ENCODE data around the gene TIMELESS.
"Not testable (repeated sequence)": the region's sequence is repeated elsewhere in the genome, so short reads cannot be mapped to it uniquely, and the experiment has no call there.

TIMELESS gene

GRCh38 chr12:56494481-56494880, 45.3 kb upstream of the TIMELESS start:
- H3K27ac ChIP-seq (replicated peaks; ENCODE audit: low read length); H3K4me1 ChIP-seq (ENCODE audit: control insufficient read depth in 2 of 2, insufficient read depth in 1 of 2, low read depth in 1 of 2, low read length in 2 of 2); H3K4me3 ChIP-seq (ENCODE audit: low read length in 2 of 2); H3K18ac ChIP-seq (ENCODE audit: low read length); H2BK5ac ChIP-seq (ENCODE audit: low read length); H3K23ac ChIP-seq (ENCODE audit: low read depth, low read length, poor library complexity); H3K27me3 ChIP-seq (ENCODE audit: control insufficient read depth in 3 of 3, insufficient read depth in 3 of 3, low read depth in 1 of 3, low read length in 3 of 3); H3K9ac ChIP-seq (ENCODE audit: low read depth, low read length, poor library complexity); H4K8ac ChIP-seq (ENCODE audit: low read depth, low read length); H4K91ac ChIP-seq (ENCODE audit: low read depth, low read length, poor library complexity); H2BK12ac ChIP-seq (ENCODE audit: low read length); H3K79me1 ChIP-seq (ENCODE audit: low read depth, low read length); H3K4ac ChIP-seq (ENCODE audit: low read length); H3K36me3 ChIP-seq (replicated peaks in 1 of 2; ENCODE audit: control insufficient read depth in 2 of 2, insufficient read depth in 2 of 2, low read length in 2 of 2); H3K4me2 ChIP-seq (ENCODE audit: insufficient read depth, low read length, poor library complexity, severe bottlenecking); DNase-seq (ENCODE audit: low spot score); H3K14ac ChIP-seq (ENCODE audit: low read length); H2AFZ ChIP-seq (ENCODE audit: low read length); H2BK15ac ChIP-seq (ENCODE audit: low read length); H2AK5ac ChIP-seq (ENCODE audit: low read depth, low read length); H2BK120ac ChIP-seq (ENCODE audit: low read depth, low read length): not testable (repeated sequence)
- H3K9me3 ChIP-seq (replicated peaks in 1 of 2; ENCODE audit: control insufficient read depth in 2 of 2, insufficient read depth in 1 of 2, low read depth in 1 of 2, low read length in 2 of 2): peaks cover 2 to 17% of the 10 kb centered on the region in 2 donors
- no CpG with 5 or more reads among the region's 27 CpGs for WGBS, 2 donors (ENCODE audit: extremely low coverage in 2 of 2, insufficient read length in 2 of 2, insufficient replicate concordance in 1 of 2)

- H3K14ac ChIP-seq (ENCODE audit: low read length); H2AK5ac ChIP-seq (ENCODE audit: low read depth, low read length); H3K18ac ChIP-seq (ENCODE audit: low read length); H3K27me3 ChIP-seq (ENCODE audit: control insufficient read depth in 3 of 3, insufficient read depth in 3 of 3, low read depth in 1 of 3, low read length in 3 of 3); H2BK12ac ChIP-seq (ENCODE audit: low read length); H4K8ac ChIP-seq (ENCODE audit: low read depth, low read length); H2BK120ac ChIP-seq (ENCODE audit: low read depth, low read length); H3K27ac ChIP-seq (replicated peaks; ENCODE audit: low read length); H3K4me2 ChIP-seq (ENCODE audit: insufficient read depth, low read length, poor library complexity, severe bottlenecking); H3K4ac ChIP-seq (ENCODE audit: low read length); H3K23ac ChIP-seq (ENCODE audit: low read depth, low read length, poor library complexity); DNase-seq (ENCODE audit: low spot score); H3K36me3 ChIP-seq (replicated peaks in 1 of 2; ENCODE audit: control insufficient read depth in 2 of 2, insufficient read depth in 2 of 2, low read length in 2 of 2); H2BK15ac ChIP-seq (ENCODE audit: low read length); H3K79me1 ChIP-seq (ENCODE audit: low read depth, low read length); H3K4me1 ChIP-seq (ENCODE audit: control insufficient read depth in 2 of 2, insufficient read depth in 1 of 2, low read depth in 1 of 2, low read length in 2 of 2); H2BK5ac ChIP-seq (ENCODE audit: low read length); H3K4me3 ChIP-seq (ENCODE audit: low read length in 2 of 2); H2AFZ ChIP-seq (ENCODE audit: low read length); H3K9ac ChIP-seq (ENCODE audit: low read depth, low read length, poor library complexity); H4K91ac ChIP-seq (ENCODE audit: low read depth, low read length, poor library complexity): not testable (repeated sequence)
- no CpG with 5 or more reads among the region's 15 CpGs for WGBS, 2 donors (ENCODE audit: extremely low coverage in 2 of 2, insufficient read length in 2 of 2, insufficient replicate concordance in 1 of 2)
- peaks cover 3 to 17% of the 10 kb centered on the region in 2 donors for H3K9me3 ChIP-seq (replicated peaks in 1 of 2; ENCODE audit: control insufficient read depth in 2 of 2, insufficient read depth in 1 of 2, low read depth in 1 of 2, low read length in 2 of 2)
Observed at GRCh38 chr12:56494106-56494415, 44.8 kb upstream of the TIMELESS start.

GRCh38 chr12:56493409-56494105, 44.3 kb upstream of the TIMELESS start:
- H2BK5ac ChIP-seq (ENCODE audit: low read length); H3K23ac ChIP-seq (ENCODE audit: low read depth, low read length, poor library complexity); H3K4me2 ChIP-seq (ENCODE audit: insufficient read depth, low read length, poor library complexity, severe bottlenecking); H3K27ac ChIP-seq (replicated peaks; ENCODE audit: low read length); H4K91ac ChIP-seq (ENCODE audit: low read depth, low read length, poor library complexity); H3K36me3 ChIP-seq (replicated peaks in 1 of 2; ENCODE audit: control insufficient read depth in 2 of 2, insufficient read depth in 2 of 2, low read length in 2 of 2); H2AK5ac ChIP-seq (ENCODE audit: low read depth, low read length); H3K14ac ChIP-seq (ENCODE audit: low read length); H2AFZ ChIP-seq (ENCODE audit: low read length); H3K18ac ChIP-seq (ENCODE audit: low read length); H2BK120ac ChIP-seq (ENCODE audit: low read depth, low read length); H2BK12ac ChIP-seq (ENCODE audit: low read length); DNase-seq (ENCODE audit: low spot score); H4K8ac ChIP-seq (ENCODE audit: low read depth, low read length); H3K4me3 ChIP-seq (ENCODE audit: low read length in 2 of 2); H3K79me1 ChIP-seq (ENCODE audit: low read depth, low read length); H3K9ac ChIP-seq (ENCODE audit: low read depth, low read length, poor library complexity); H3K4ac ChIP-seq (ENCODE audit: low read length); H3K4me1 ChIP-seq (ENCODE audit: control insufficient read depth in 2 of 2, insufficient read depth in 1 of 2, low read depth in 1 of 2, low read length in 2 of 2); H2BK15ac ChIP-seq (ENCODE audit: low read length): not testable (repeated sequence)
- Histone ChIP-seq H3K9me3 (replicated peaks in 1 of 2; ENCODE audit: control insufficient read depth in 2 of 2, insufficient read depth in 1 of 2, low read depth in 1 of 2, low read length in 2 of 2) (peaks cover 8 to 17% of the 10 kb centered on the region in 2 donors), H3K27me3 (ENCODE audit: control insufficient read depth in 3 of 3, insufficient read depth in 3 of 3, low read depth in 1 of 3, low read length in 3 of 3) (peaks cover 0 to 14% (median 5%) of the 10 kb centered on the region in 3 experiments)
- no CpG with 5 or more reads among the region's 31 CpGs for WGBS, 2 donors (ENCODE audit: extremely low coverage in 2 of 2, insufficient read length in 2 of 2, insufficient replicate concordance in 1 of 2)

GRCh38 chr12:56490360-56490759, 41.1 kb upstream of the TIMELESS start:
- Histone ChIP-seq H3K4me2 (ENCODE audit: insufficient read depth, low read length, poor library complexity, severe bottlenecking) (no peak overlapping the region), H2BK5ac (ENCODE audit: low read length) (no peak overlapping the region), H4K91ac (ENCODE audit: low read depth, low read length, poor library complexity) (no peak overlapping the region), H3K27ac (replicated peaks; ENCODE audit: low read length) (no peak overlapping the region), H2AFZ (ENCODE audit: low read length) (no peak overlapping the region), H3K9me3 (replicated peaks in 1 of 2; ENCODE audit: control insufficient read depth in 2 of 2, insufficient read depth in 1 of 2, low read depth in 1 of 2, low read length in 2 of 2) (peaks cover 10 to 11% of the 10 kb centered on the region in 2 donors), H4K8ac (ENCODE audit: low read depth, low read length) (no peak overlapping the region), H2BK12ac (ENCODE audit: low read length) (no peak overlapping the region), H3K4ac (ENCODE audit: low read length) (no peak overlapping the region), H3K79me1 (ENCODE audit: low read depth, low read length) (no peaks in the 10 kb centered on the region), H2BK120ac (ENCODE audit: low read depth, low read length) (no peak overlapping the region), H3K9ac (ENCODE audit: low read depth, low read length, poor library complexity) (no peak overlapping the region), H2AK5ac (ENCODE audit: low read depth, low read length) (no peak overlapping the region), H3K36me3 (replicated peaks in 1 of 2; ENCODE audit: control insufficient read depth in 2 of 2, insufficient read depth in 2 of 2, low read length in 2 of 2) (peaks cover 0 to 8% of the 10 kb centered on the region in 2 donors), H3K4me1 (ENCODE audit: control insufficient read depth in 2 of 2, insufficient read depth in 1 of 2, low read depth in 1 of 2, low read length in 2 of 2) (peaks cover 3 to 8% of the 10 kb centered on the region in 2 donors), H3K27me3 (ENCODE audit: control insufficient read depth in 3 of 3, insufficient read depth in 3 of 3, low read depth in 1 of 3, low read length in 3 of 3) (peaks cover 0 to 41% (median 10%) of the 10 kb centered on the region in 3 experiments), H3K14ac (ENCODE audit: low read length) (no peak overlapping the region), H3K23ac (ENCODE audit: low read depth, low read length, poor library complexity) (no peak overlapping the region), H3K4me3 (ENCODE audit: low read length in 2 of 2) (no peak overlapping the region), H3K18ac (ENCODE audit: low read length) (no peak overlapping the region), H2BK15ac (ENCODE audit: low read length) (no peak overlapping the region)
- no peak for DNase-seq (ENCODE audit: low spot score)

Measured in neuronal stem cell (in vitro differentiated cells).